Measurements from ENCODE around the gene VAC14.
"Not testable (repeated sequence)": the region's sequence is repeated elsewhere in the genome, so short reads cannot be mapped to it uniquely, and the experiment has no call there.

Gene VAC14

DNA sequence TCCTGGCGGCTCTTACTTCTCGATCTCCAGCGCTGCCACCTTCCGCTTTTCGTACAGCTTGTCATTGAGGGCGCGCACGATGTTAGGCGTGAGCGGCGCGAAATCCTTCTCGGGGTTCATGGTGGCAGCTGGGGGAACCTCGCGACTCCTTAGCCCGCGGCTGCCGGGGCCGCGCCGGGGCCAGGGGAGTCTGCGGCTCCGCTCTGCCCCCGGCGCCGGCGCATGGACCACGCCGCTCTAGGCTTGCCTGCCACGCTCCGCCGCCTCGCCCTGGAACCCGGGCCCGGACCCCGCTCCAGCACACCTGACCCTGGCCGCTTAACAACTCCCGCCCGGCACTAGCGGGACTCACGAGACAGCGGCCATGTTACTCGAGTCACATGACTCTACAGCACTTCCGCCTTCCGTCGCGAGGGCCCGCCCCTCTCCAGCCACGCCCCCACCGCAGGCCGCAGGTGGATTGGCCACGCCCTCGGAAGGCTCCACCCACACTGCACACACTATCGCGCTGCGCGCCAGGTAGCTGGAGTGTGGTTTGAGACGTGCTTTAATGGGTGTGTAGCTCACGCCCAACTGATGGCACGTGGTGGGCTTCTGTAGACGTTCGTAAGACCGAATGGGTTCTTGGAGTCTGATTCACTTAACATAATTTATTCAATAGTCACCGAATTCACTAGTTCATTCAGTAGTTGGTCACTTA, at the start of gene VAC14:
Gene VAC14 (minus strand): TSS at position 378 of the 700 bp plus-strand sequence. CDS start 258 bp downstream, at position 120.
- DNase-seq = peak; percentile 96

DNA sequence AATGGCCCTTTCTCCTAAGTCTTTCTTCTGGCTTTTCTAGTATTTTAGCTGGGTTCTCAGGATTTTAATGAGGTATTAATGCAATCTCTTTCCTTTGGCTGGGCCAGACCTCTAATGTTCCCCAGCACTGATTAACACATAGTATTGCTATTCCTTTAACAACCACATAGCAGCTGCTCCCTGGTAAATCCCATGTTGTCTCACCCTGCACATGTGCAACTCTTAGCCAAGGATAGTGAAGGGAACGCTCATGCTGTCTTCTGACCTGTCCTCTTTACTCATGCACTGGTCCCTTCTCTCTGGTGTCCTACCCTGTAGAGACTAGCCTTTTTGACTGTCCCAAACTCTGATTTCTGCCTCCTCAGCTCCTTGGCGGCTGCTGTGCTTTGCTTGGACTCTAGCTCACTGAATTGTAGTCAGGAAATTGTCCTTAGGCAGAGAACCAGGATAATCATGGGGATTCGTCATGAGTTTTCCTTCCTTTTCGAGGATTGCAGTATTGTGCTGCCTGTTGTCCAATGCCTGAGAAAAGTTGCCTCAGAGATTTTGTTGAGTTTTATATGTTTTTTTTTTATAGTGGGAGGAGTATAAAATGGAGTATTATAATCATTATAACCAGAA, 22.6 kb upstream of the VAC14 start:
- not testable (repeated sequence) for DNase-seq

DNA sequence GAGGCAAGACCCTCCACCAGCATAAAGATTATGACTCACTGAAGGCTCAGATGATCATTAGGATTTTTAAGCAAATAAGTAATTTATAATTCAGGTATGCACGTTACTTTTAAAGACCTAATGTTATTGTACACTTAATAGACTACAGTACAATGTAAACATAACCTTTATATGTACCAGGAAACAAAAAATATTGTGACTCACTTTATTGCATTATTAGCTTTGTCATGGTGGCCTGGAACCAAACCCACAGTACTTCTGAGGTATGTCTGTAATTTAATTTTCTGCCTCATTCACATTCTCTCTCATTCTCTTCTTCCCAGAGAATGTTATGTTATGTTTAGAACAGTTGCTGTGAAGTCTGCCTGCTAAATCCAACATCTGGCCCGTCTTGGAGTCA, 21.8 kb upstream of the VAC14 start:
- not testable (repeated sequence) for DNase-seq

DNA sequence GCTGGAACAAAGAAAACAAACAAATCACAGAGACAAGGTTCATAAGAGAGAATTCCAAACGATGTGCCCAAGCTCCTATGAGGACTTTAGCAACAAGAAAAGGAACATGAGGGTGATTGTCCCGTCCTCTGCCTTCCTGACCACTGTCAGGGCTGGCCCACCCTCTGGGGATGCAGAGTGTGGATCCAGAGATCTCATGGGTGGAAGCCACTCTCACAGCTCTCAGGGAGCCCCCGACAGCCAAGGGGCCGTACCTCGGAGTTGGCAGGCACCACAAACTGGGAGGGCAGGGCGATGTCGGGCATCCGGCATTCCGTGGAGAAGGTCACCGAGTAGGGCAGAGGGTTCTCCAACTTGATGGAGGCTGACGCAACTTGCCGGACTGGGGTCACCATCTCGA, 17.1 kb upstream of the VAC14 start:
- not testable (repeated sequence) for DNase-seq

DNA sequence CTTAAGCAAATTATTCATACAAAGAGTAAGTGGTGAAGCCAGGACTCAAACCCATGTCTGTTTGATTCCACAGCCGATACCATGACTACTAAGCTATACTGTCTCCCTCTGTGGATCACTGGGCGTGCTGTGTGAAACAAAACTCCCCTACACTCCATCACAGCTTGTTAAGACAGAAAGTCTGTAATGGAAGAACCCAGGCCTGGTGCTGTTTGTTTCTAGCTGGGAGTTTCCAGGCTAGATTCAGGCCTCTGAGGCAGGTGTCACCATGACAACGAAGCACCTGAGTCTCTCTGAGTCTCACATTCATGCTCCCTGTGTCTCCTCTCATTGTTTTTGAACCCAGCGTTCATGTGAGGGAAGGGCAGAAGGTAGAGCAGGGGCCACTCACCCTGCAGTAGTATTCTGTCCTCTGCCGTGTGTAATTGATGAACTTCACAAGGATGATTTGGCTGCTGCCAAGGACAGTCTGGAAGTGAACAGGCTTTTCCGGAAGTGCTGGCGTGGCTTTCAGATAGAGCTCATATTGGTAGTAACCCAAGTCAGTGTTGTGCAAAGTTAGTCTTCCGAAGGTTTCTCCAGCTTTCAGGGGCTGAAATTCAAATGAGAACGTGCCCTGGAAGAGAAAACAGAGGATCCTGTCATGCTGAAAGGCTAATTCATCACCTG, 8.6 kb upstream of the VAC14 start:
- no peak for DNase-seq

DNA sequence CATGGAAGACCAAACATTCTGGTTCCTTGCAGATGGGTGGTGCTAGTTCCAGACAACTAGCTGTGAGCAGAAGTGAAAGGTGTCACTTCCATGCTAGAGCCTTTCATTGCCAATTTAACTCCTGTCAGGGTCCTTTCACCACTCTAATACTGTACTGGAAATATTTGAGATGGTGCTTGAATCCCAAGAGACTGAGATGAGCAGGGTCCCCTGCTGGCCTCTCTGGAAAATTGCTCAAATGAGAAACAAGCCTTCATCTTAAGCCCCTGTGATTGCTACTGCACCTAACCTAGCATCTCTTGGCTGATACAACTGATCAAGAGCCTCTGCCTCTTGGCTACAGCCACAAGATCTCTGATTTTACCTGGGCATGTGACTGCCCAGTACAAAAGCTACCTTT, 7.4 kb upstream of the VAC14 start:
- no peak for DNase-seq

DNA sequence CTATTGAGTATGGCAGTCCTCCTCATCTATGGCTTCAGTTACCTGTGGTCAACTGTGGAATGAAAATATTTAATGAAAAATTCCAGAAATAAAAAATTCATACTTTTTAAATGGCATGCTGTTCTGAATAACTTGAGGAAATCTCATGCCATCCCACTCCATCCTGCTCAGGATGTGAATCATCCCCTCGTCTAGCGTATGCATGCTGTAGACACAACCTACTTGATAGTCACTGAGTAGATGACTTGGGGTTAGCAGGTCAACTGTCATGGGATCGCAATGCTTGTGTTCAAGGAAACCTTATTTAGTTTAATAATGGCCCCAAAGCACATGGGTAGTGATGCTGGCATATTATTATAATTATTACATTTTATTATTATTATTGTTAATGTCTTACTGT, 4.8 kb upstream of the VAC14 start:
- DNase-seq = no peak

DNA sequence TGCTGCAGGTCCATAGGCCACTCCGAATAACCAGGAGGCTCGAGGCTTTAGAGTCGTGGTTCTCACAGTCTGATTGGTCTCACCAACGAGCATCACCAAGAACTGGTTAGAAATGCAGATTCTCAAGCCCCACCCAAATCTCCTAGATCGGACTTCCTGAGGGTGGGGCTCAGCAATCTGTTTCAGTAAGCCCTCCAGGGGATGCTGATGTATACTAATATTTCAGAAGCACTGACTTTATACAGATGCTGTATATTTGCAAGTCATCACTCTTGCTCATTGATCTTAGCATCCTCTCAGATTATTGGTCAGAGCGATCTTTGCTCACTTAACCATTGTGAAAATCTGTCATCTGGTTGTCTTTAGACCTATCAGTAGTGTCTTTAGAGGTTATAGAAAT, 4.4 kb upstream of the VAC14 start:
- DNase-seq = no peak

DNA sequence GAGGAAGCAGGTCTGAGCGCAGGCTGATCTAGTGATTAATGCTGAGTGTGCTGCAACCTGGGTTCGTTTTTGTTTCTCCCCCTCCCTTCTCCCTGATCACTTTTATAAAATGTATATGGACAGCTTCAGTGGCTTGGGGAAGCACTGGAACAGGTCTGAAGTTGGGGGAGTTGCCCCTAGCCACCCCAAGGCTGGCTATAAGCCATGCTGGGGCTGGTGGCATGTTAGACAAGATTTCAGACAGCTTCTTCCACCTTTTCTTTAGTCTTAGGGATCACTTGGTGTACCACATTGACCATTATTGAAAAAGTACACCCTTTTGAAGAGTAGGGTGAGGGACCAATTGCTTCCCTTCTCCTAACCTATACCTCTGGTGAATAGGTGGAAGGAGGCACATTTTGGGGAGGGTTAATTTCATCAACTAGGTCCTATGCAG, 3.8 kb upstream of the VAC14 start:
- DNase-seq = peak; percentile 12

DNA sequence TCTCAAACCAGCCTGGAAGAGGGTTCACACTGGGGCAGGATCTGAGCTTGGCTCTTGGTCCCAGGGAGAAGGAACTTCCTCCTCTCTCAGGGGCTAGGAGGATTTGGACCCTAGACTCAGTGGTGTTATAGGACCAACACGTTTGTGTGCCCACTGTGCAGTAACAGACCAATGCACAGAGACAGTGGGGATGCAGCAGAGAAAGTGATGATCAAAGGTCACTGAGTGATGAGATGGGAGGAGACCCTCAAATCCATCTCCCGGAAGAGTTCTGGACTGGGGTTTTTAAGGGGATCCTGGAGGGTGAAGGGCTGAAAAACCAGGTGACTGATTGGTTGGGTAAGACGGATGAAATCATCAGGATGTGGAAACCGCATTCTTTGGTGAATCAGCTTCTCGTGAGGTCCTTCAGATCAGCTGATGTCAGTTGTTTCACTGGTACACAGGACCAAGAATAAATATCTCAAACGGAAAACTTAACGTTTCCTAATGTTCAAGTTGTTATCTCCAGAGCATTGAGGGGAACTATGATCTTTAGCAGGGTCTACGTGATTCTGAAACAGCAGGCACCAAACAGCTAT, 3.3 kb upstream of the VAC14 start:
- DNase-seq = peak; percentile 38

DNA sequence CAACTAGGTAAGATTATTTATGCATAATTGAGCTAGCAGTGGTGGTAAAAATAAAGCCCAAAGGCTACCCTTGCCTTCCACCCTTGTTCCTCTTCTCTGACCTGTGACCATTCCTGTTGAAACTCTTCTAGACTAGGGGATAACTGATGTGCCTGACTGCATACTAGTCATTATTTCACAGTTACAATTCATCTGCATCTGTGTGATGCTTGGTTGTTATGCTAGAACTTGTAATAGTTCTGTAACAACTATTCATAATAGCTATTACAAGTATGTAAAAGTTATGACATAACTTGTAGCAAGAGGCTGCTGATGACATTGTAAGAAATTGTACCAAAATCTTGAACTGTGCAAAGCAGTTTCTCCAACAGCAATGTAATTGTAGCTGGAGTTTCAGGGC, 2.4 kb upstream of the VAC14 start:
- no peak for DNase-seq

DNA sequence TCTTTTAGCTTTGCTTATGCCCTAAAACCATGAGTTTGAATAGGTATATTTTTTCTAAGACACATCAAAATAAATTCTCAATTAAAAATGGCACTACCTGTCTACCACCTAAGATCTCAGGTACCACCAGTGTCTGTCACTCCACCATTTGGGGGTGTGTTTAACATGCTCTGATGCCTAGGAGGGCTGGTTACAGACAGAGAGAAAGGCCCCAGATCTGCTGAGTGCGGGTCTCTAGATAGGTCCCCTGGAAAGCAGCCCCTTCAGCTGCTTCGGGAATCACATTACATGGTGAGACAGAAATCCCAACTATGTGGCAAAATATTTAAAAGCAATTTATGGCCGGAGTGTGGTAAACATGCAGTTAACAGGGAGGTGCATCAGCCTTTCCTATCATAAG, 653 bp upstream of the VAC14 start:
- no peak for DNase-seq

DNA sequence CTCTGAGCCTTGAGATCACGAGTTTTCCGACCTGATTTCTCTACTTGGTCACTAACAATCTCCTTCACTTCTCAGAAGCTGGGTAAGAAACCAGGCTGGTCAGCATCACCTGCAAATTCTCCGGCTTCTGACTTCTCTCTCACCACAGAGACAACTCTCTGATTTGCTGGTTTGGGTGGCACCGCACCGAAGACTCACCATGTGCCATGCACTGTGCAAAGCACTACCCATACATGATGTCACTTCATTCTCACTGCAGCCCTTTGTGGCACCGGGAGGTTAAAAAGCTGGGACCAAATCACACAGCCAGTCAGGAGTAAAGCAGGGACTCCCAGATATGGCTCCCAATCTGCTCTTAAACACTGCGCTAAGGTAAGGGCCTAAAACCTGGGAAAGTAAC, 647 bp downstream of the VAC14 start:
- DNase-seq = peak; percentile 39

DNA sequence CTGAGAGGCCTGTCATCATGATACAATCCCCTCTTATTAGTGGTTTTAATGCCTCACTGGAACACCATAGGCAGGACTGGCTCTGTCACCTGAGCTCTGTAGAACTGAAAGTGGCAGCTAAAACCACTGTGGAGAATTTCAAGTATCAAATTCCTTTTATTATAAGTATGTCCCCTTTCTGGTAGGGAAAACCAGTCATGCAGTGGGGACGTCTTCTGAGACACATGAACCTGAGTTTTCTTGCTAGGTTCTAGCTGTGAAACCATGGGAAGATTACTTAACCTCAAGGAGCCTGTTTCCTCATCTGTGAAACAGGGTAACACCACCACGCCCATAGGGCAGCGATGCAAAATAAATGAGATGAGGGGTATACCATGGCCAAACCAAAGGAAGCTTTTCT, 4.7 kb downstream of the VAC14 start:
- no peak for DNase-seq

DNA sequence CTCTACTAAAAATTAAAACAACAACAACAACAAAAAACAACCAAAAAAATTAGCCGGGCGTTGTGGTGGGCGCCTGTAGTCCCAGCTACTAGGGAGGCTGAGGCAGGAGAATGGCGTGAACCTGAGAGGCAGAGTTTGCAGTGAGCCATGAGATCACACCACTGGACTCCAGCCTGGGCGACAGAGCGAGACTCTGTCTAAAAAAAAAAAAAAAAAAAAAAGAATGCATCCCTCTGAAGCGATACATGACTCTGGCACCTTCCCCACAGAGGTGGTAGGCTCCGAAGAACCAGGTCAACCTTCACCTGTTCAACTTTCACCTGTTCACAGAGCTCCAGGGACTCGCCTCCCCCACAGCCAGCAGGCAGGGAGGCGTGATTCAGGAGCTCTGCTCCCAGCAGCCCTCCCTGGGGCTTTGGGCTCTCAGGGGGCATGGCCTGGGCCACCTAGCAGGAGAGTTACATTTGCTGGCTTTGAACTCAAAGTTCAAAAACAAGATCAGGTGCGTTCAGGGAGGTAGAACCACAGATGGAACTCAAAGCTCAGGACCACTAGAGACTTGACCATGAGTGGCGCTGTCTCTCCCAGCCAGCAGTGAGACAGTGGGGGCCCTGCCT, 5.6 kb downstream of the VAC14 start:
- no peak for DNase-seq

DNA sequence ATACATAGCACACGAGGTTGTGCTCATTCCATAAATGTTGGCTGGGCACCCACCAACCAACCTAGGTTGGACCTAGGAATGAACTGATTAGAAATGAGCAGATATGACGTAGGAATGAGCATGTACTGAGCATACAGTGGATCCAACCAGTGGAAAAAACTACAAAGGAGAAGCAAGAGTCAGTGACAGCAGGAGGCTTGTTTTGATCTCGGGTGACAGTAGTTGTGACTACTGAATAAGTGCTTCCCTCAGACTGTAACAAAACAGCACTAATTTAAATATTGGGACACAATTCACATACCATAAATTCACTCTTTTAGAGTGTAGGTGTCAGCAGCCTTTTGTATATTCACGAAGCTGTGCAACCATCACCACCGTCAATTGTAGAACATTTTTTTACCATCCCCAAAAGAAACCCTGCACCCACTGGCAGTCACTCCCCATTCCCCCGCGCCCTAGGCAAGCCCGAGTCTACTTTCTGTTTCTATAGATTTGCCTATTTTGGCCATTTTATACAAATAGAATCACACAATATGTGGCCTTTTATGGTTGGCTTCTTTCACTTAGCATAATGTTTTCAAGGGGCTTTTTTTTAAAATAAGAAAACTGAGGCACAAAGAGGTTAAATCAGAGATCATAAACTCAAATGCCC, 7.0 kb downstream of the VAC14 start:
- no peak for DNase-seq

DNA sequence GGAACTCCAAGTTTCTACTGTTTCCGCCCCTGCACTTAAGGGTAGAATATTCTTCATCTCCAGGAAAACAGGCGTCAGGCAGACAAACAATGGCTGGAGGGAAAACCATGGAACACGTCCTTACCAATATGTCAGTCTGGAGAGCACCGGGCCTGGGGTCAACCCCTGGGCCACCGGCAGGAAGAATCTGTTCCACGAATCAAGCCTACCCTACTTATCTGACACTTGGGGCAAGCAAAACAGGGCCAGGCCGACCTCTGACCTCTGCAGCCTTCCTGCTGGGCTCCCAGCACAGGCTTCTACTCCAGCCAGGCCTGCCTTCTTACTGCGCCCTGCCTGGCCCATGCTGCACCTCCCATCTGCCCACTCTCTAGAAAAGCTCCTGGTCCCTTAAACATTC, 10.1 kb downstream of the VAC14 start:
- DNase-seq = no peak

DNA sequence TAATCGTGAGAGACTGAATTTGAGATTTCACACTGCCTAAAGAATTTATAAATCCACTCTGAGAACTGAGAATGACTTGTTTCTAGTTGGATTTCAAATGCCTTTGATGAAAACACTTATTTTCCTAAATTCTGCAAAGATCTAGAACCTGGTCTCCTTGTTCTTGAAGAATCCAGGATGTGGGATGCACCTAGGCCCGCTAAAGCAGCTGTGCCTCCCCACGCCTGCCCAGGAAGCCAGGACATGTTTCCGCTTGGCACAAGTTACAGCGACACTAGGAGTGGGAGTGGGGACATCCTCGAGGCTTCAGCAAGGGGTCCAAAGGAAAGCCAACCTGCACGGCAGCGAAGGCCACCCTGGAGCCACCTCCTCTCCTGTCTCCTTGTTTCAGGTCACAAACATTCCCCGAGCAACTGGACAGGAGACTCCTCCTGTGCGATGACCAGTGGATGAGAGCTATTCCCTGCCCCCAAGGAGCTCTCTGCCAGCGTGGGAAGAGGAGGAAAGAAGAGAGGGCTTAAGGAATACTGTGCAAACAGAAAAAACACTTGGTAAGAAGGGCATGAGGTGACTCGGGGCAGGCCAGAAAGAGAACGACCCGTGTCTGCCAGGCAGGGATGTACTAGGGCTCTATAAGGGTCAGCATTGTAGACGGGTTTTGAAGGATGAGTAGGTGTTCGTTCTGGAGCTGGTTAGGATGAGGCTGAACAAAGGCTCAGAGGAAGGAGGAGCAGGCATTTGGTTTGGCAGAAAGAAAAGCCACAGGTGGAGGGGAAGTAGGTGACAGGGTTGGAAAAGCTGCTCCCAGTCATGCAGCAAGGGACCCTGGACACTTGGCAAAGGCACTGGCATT, 11.1 kb downstream of the VAC14 start:
- DNase-seq = no peak

DNA sequence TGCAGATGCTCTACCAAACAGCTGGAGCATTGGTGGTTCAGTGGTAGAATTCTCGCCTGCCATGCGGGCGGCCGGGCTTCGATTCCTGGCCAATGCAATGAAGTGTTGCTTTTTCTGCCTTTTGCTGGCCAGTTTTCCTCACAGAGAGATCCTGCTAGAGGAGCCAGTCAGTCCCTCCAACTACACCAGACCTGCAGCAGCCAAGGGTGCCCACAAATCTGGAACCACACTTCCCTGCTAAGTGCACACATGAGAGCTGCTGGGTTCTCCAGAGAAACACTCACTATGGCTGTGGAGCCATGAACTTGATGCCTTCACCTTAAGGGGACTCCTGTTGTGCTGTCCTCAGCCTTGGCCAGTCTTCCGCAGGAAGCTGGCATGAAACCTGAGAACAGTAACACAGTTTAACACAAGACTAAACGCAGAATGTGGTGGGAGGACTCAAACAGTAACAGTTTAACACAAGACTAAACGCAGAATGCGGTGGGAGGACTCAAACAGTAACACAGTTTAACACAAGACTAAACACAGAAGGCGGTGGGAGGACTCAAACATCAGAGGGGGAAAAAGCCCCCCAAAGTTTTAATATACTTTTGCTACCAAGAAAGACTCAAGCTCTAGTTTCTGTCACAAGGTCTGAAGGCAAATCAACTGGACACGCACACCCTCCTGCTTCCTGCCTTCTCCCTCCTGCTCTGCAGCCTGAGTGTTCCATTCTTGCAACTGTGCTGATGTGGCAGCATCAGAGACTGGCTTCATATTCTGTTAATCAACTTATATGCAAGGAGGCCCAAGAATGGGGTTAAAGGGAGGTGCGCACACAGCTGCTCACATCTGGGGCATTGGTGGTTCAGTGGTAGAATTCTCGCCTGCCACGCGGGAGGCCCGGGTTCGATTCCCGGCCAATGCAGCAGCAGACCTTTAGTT, 12.0 kb downstream of the VAC14 start:
- DNase-seq = peak; percentile 17

DNA sequence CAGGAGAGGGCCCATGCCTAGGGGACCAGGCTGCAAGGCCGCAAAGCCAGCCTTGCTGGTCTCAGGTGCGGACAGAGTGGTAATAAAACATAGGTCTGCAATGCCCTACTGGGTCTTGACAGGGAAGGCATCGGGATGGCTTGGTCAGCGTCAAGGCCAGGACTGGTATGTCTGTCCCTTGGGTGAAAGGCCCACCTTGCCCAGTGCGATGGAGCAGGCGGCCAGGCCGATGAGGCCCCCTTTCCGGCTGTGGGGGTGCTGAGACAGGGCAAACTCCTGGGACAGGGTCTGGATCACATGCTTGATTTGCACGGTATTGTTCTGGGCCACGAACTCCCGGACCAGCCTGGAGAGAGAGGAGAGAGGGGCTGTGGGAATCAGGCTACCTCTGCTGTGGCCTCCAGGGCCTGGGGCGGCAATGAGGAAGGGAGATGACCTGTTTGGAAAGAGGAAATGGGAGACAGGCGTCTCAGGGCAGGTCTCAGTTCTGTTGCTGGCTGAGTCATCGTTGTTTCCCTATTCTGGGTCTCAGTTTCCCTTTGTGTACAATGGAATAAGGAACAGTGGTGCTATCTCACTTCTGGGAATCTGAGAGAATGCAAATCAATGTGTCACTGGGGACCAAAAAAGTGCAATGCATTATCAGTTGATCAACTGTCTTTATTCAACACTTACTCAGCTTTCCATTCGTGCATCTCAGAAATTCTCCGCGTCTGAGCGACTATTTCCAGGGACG, 14.8 kb downstream of the VAC14 start:
- DNase-seq = no peak

Data from activated CD4-positive, alpha-beta T cell treated with anti-CD3 and anti-CD28 coated beads, Interleukin-2, Interleukin-6, amounts not matched to agents 100 ng/mL and 50 ng/mL, durations not matched to agents 16 hours and 8 hours (primary cell).